GM19372 (cell line): ENCODE data around the gene RASD1.
"Not testable (repeated sequence)": the region's sequence is repeated elsewhere in the genome, so short reads cannot be mapped to it uniquely, and the experiment has no call there.

Experiments used
- ATAC-seq: cut with Tn5 transposase; IDR thresholded peaks from one replicate; pipeline ENCODE4 v1.9.1; 2021; ENCODE audit warnings: mild to moderate bottlenecking, low read depth, moderate library complexity; ENCODE audit not compliant: unreplicated experiment

The RASD1 gene

GRCh38 chr17:17499402-17500145 lies 3.4 kb upstream of the RASD1 start:
- no peak for ATAC-seq

GRCh38 chr17:17498606-17499301 lies 2.6 kb upstream of the RASD1 start:
- ATAC-seq: no peak

GRCh38 chr17:17497845-17498520 lies 1.8 kb upstream of the RASD1 start:
- ATAC-seq: no peak

GRCh38 chr17:17497065-17497844 lies 1.1 kb upstream of the RASD1 start:
- no peak for ATAC-seq

- no peak for ATAC-seq
These were observed 533 bp downstream of the RASD1 start for GRCh38 chr17:17495536-17496188.

GRCh38 chr17:17494870-17495535 lies 1.2 kb downstream of the RASD1 start:
- ATAC-seq: no peak

GRCh38 chr17:17494499-17494869 lies 1.7 kb downstream of the RASD1 start:
- ATAC-seq: no peak

GRCh38 chr17:17493986-17494466 lies 2.2 kb downstream of the RASD1 start:
- no peak for ATAC-seq

- ATAC-seq: no peak
These were observed 2.8 kb downstream of the RASD1 start for GRCh38 chr17:17493249-17493985.

GRCh38 chr17:17492571-17492970 lies 3.6 kb downstream of the RASD1 start:
- ATAC-seq: no peak

GRCh38 chr17:17492085-17492484 lies 4.1 kb downstream of the RASD1 start:
- ATAC-seq: no peak

- no peak for ATAC-seq
These were observed 4.6 kb downstream of the RASD1 start for GRCh38 chr17:17491546-17491988.

- ATAC-seq: no peak
These were observed 5.1 kb downstream of the RASD1 start for GRCh38 chr17:17491031-17491471.

- ATAC-seq: no peak
These were observed 8.2 kb downstream of the RASD1 start for GRCh38 chr17:17487998-17488397.

- ATAC-seq: not testable (repeated sequence)
These were observed 9.8 kb downstream of the RASD1 start for GRCh38 chr17:17486416-17486815.

- ATAC-seq: no peak
These were observed 10.8 kb downstream of the RASD1 start for GRCh38 chr17:17485420-17485819.

GRCh38 chr17:17484451-17484899 lies 11.7 kb downstream of the RASD1 start:
- no peak for ATAC-seq

GRCh38 chr17:17481860-17482259 lies 14.3 kb downstream of the RASD1 start:
- ATAC-seq: no peak
